GM18520 (cell line): ENCODE measurements around the gene GABRD.

Experiments used
- ATAC-seq: cut with Tn5 transposase; IDR thresholded peaks from one replicate; pipeline ENCODE4 v1.9.1; 2021; ENCODE audit not compliant: unreplicated experiment

Gene GABRD

GRCh38 chr1:2033165-2033564 lies 14.0 kb downstream of the GABRD start:
- ATAC-seq: no peak

- no peak for ATAC-seq
Observed at GRCh38 chr1:2036287-2036686, 17.1 kb downstream of the GABRD start.

GRCh38 chr1:2037314-2037979 lies 18.3 kb downstream of the GABRD start:
- no peak for ATAC-seq

- no peak for ATAC-seq
Observed at GRCh38 chr1:2038229-2038628, 19.1 kb downstream of the GABRD start.

GRCh38 chr1:2039251-2039650 lies 20.1 kb downstream of the GABRD start:
- no peak for ATAC-seq

- no peak for ATAC-seq
Observed at GRCh38 chr1:2041305-2041704, 22.2 kb downstream of the GABRD start.

GRCh38 chr1:2041887-2042286 lies 22.7 kb downstream of the GABRD start:
- no peak for ATAC-seq

- ATAC-seq: no peak
Observed at GRCh38 chr1:2042830-2043773, 24.0 kb downstream of the GABRD start.

- no peak for ATAC-seq
Observed at GRCh38 chr1:2043886-2044285, 24.7 kb downstream of the GABRD start.

GRCh38 chr1:2044510-2045319 lies 25.6 kb downstream of the GABRD start:
- ATAC-seq: no peak

GRCh38 chr1:2045468-2046173 lies 26.5 kb downstream of the GABRD start:
- no peak for ATAC-seq

- ATAC-seq: no peak
Observed at GRCh38 chr1:2046174-2046917, 27.2 kb downstream of the GABRD start.

- no peak for ATAC-seq
Observed at GRCh38 chr1:2046953-2047748, 28.0 kb downstream of the GABRD start.

- ATAC-seq: no peak
Observed at GRCh38 chr1:2047749-2048729, 28.9 kb downstream of the GABRD start.

- no peak for ATAC-seq
Observed at GRCh38 chr1:2049225-2049717, 30.1 kb downstream of the GABRD start.

GRCh38 chr1:2049718-2050431 lies 30.7 kb downstream of the GABRD start, which contains the start of gene PRKCZ:
Gene PRKCZ (plus strand): TSS chr1:2050411. CDS start chr1:2050631, 220 bp downstream.
- ATAC-seq: no peak

- no peak for ATAC-seq
Observed at GRCh38 chr1:2050461-2050792, 31.3 kb downstream of the GABRD start.
